GM12864 (cell line): ENCODE data around the gene ITPR1.

ENCODE experiments used
- DNase-seq: peaks from one replicate; pipeline ENCODE4 v3.0.0-alpha.2; 2011; ENCODE audit warnings: low read depth
- H3K4me3 ChIP-seq: 2 replicates; pipeline ENCODE4 v1.5.1; 2011; ENCODE audit warnings: mild to moderate bottlenecking, low read depth, low read length, control low read depth
- CTCF ChIP-seq: IDR thresholded peaks from 2 replicates; pipeline ENCODE4 v1.5.1; 2011; ENCODE audit warnings: low read depth, mild to moderate bottlenecking, moderate library complexity, low read length, control low read depth, inconsistent platforms; ENCODE audit errors: missing control alignments

ITPR1 gene

GRCh38 chr3:4827767-4828166 lies 334.6 kb downstream of the ITPR1 start:
- TF ChIP-seq CTCF, result no peak
- DNase-seq, result no peak
- no peak overlapping the region for H3K4me3 ChIP-seq

GRCh38 chr3:4828279-4829030 lies 335.3 kb downstream of the ITPR1 start:
- no peak for DNase-seq
- H3K4me3 ChIP-seq, result no peak overlapping the region
- no peak for TF ChIP-seq CTCF

- no peak overlapping the region for H3K4me3 ChIP-seq
- no peak for DNase-seq
- TF ChIP-seq CTCF, result no peak
Observed at GRCh38 chr3:4829031-4829394, 335.9 kb downstream of the ITPR1 start.

GRCh38 chr3:4830586-4830914 lies 337.4 kb downstream of the ITPR1 start:
- no peak for TF ChIP-seq CTCF
- H3K4me3 ChIP-seq, result peak overlapping the region; percentile 30

GRCh38 chr3:4831580-4831950 lies 338.4 kb downstream of the ITPR1 start:
- TF ChIP-seq CTCF, result no peak
- no peak for DNase-seq
- H3K4me3 ChIP-seq, result no peak overlapping the region

More at GRCh38 chr3:4830586-4830914, 337.4 kb downstream of the ITPR1 start:
- no peak for DNase-seq

GRCh38 chr3:4833471-4833870 lies 340.3 kb downstream of the ITPR1 start:
- TF ChIP-seq CTCF, result no peak
- no peak for DNase-seq
- H3K4me3 ChIP-seq, result no peak overlapping the region

GRCh38 chr3:4834403-4834866 lies 341.3 kb downstream of the ITPR1 start:
- TF ChIP-seq CTCF, result no peak
- DNase-seq, result no peak
- no peak overlapping the region for H3K4me3 ChIP-seq
